Esophagus (tissue), 2 donors: Measurements from ENCODE around the gene PRR16. TPM values are rescaled to one million over a fixed set of nuclear protein-coding genes. Genes with fewer than 3 reads are reported as not detected.
"Not testable (repeated sequence)": the region's sequence is repeated elsewhere in the genome, so short reads cannot be mapped to it uniquely, and the experiment has no call there.

Experiments used
- H3K27ac ChIP-seq, 2 donors: one replicate each; pipeline ENCODE4 v1.5.1; 2013; ENCODE audit warnings: low read depth in 2 of 2, mild to moderate bottlenecking in 2 of 2, inconsistent platforms in 1 of 2, low read length in 1 of 2, moderate library complexity in 1 of 2
- H3K27me3 ChIP-seq, 2 donors: one replicate each; pipeline ENCODE4 v1.6.1; 2013; ENCODE audit warnings: low read length in 2 of 2, control low read depth in 1 of 2, mild to moderate bottlenecking in 1 of 2; ENCODE audit not compliant: insufficient read depth in 2 of 2, control insufficient read depth in 1 of 2
- H3K36me3 ChIP-seq, 2 donors: one replicate each; pipeline ENCODE4 v1.6.1; 2013; ENCODE audit warnings: low read length in 1 of 2; ENCODE audit not compliant: control insufficient read depth in 2 of 2, insufficient read depth in 2 of 2
- H3K4me1 ChIP-seq, 2 donors: one replicate each; pipeline ENCODE4 v1.6.1; 2013; ENCODE audit warnings: low read length in 1 of 2; ENCODE audit not compliant: control insufficient read depth in 2 of 2, insufficient read depth in 2 of 2
- H3K4me3 ChIP-seq, 2 donors: one replicate each; pipeline ENCODE4 v1.5.1; 2013; ENCODE audit warnings: low read length in 2 of 2, mild to moderate bottlenecking in 2 of 2, low read depth in 1 of 2, moderate library complexity in 1 of 2
- H3K9me3 ChIP-seq, 2 donors: one replicate each; pipeline ENCODE4 v1.6.1; 2013; ENCODE audit warnings: mild to moderate bottlenecking in 2 of 2, low read depth in 1 of 2, low read length in 1 of 2, moderate library complexity in 1 of 2; ENCODE audit not compliant: control insufficient read depth in 2 of 2, insufficient read depth in 1 of 2
- WGBS, 2 donors: extraction: QIAGEN DNeasy Blood & Tissue Kit; methylation state at CpG; one replicate each; pipeline ENCODE4 v1.1.7; 2013; 5-methylcytosine and 5-hydroxymethylcytosine counted together
- polyA plus RNA-seq, 2 donors: library from polyadenylated mRNA; stranded (reverse); fragments of 200-250 nt; gene quantifications; one replicate each; pipeline ENCODE4 v1.2.3, GENCODE V29; 2013
- donor health status: healthy with polysubstance abuse.
- donor health status: Bipolar disorder and iron deficiency.

The PRR16 gene
- polyA plus RNA-seq, 2 donors, result 0.35 to 0.38 TPM

DNA sequence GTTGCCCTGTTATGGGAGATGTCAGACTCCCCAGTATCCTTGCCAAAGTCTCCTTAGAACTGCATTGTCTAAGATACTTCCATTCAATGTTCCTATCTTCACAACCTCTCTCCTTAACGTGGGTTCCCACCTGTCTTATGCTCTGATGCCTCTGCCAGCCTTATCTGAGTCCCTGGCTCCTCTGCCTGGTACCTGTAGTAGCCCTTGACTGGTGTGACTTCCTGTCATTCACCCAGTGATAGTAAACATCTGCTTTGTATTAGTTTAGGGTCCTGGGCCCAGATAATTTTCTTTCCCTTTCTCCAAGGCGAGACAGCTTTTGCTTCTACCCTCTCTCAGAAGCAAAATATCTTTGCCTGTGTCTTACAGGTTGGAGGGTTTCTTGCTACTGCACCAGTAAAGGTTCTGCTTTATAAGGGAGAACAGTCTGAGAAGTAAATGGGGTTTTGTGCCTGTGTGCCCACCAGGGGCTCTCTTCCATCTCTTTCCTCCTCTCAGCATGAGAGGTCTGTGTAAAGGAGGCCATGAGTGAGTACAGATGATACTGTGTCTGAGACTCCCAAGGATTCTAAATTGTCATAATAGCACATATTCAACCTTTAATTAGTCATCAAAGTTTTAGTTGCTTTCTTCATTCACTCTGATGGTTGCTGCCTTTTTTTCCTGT, 220.8 kb downstream of the PRR16 start:
- no peak overlapping the region for H3K4me3 ChIP-seq
- 54 to 60% methylated on average over 2 of the region's 2 CpGs for WGBS, 2 donors
- H3K4me1 ChIP-seq, result no peaks in the 10 kb centered on the region
- H3K27me3 ChIP-seq, result no peaks in the 10 kb centered on the region
- no peaks in the 10 kb centered on the region for H3K9me3 ChIP-seq
- H3K27ac ChIP-seq, result no peak overlapping the region
- H3K36me3 ChIP-seq, result no peaks in the 10 kb centered on the region

DNA sequence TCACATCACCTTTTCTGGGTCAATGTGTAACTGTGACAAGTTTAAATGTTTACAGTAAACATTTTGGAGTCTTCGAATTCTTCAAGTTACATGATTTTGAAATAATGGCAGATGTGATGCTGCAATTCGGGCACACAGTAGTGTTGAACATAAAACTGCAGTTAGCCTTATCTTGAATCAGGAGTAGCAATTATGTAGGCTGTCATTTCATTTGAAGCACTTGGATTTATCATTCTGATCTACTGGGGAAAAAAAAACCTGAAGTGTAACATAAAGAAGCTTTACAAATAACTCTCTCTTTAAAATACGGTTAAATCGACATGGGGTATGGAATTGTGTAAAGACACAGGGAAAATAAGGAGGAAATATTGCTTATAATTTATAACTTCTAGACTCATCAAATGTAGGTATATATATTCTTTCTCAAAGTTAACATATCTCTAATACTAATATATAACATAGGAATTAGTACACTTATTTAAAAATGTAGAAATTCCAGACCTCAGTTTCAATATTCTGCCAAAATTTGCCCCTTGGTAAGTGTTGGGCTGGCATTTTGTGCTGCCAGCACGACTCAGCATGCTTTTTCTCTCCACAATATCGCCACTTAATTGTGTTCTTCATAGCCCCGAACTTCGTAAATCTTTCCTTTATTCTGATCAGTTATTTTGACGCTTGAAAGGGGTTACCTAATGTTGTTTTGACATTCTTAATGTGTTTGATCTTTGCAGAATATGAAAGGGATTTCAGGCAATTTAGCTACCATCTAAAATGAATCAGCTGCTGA, 226.7 kb downstream of the PRR16 start:
- H3K4me3 ChIP-seq, result no peak overlapping the region
- H3K27ac ChIP-seq, result no peak overlapping the region
- H3K9me3 ChIP-seq, result no peaks in the 10 kb centered on the region
- no peaks in the 10 kb centered on the region for H3K36me3 ChIP-seq
- WGBS, 2 donors, result 60 to 65% methylated on average over 9 of the region's 9 CpGs
- H3K4me1 ChIP-seq, result no peaks in the 10 kb centered on the region
- H3K27me3 ChIP-seq, result no peaks in the 10 kb centered on the region

DNA sequence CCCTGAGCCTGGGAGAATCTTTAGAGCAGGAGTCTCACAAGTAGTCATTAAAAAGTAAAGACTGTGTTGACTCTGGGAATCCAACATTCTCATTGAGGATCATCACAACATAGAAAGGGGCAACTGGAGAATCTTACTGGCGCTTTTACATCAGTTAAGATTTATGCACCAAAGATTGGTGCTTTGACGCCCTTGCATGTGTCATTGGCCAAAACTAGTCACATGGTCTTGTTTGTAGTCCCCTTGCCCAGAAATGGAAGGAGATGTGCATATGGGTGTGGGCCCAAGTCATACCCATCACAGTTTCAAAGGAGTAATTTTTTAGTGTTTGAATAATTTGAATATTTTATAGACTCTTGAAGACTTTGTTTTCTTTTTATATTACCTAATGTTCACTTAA, 228.2 kb downstream of the PRR16 start:
- H3K36me3 ChIP-seq, result no peaks in the 10 kb centered on the region
- no peaks in the 10 kb centered on the region for H3K4me1 ChIP-seq
- H3K27me3 ChIP-seq, result no peaks in the 10 kb centered on the region
- no peak overlapping the region for H3K27ac ChIP-seq
- WGBS, 2 donors, result 87 to 91% methylated on average over 2 of the region's 2 CpGs
- H3K9me3 ChIP-seq, result no peaks in the 10 kb centered on the region
- H3K4me3 ChIP-seq, result no peak overlapping the region

DNA sequence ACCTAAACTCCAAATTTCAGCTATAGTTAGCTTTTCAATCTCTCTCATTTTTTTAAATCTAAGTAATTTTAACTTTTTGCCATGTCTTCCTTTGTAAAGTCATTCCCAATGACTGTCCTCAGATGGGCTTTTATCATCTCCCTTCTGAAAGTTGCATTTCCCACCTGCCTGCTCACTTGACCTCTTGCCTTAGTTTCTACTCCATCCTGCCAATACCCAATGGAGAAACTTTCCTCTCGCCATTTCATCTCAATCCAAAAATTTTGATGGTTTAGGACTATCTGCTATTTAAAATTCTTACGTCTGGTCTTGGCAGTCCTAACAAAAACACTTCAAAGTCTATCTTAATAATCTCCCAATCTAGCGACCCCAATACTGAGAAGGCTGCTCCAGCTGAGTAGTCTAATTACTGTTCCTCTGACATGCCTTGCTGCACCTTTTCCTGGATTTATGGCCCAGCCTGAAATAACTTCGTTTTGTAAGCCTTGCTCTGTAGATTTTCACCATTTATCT, 231.3 kb downstream of the PRR16 start:
- Histone ChIP-seq H3K9me3 (no peaks in the 10 kb centered on the region), H3K4me1 (no peaks in the 10 kb centered on the region), H3K27ac (no peak overlapping the region), H3K36me3 (no peaks in the 10 kb centered on the region), H3K4me3 (no peak overlapping the region), H3K27me3 (no peaks in the 10 kb centered on the region)
- WGBS, 2 donors, result 67 to 74% methylated on average over 4 of the region's 4 CpGs

DNA sequence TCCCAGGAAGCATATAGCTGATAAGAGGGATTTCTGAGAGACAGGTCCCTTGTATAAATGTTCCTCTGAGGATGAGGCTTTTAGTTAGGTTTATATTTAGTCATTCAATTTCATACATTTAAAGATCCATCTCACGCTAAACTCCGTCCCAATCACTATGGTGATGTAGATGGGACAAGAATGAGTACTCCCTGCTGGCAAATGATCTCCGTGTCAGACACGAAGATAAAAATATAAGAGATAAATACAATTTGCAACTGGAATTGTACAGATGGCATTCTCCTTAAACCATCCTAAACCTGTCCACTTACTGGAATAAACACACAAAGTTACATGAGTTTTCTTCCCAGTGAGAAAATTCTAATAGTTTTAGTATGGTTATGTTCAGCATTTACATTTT, 233.0 kb downstream of the PRR16 start:
- Histone ChIP-seq H3K27ac (no peak overlapping the region), H3K36me3 (no peaks in the 10 kb centered on the region), H3K9me3 (no peaks in the 10 kb centered on the region), H3K4me1 (no peaks in the 10 kb centered on the region), H3K27me3 (no peaks in the 10 kb centered on the region), H3K4me3 (no peak overlapping the region)
- whole genome bisulfite sequencing, 2 donors, result 65 to 68% methylated on average over 4 of the region's 4 CpGs

DNA sequence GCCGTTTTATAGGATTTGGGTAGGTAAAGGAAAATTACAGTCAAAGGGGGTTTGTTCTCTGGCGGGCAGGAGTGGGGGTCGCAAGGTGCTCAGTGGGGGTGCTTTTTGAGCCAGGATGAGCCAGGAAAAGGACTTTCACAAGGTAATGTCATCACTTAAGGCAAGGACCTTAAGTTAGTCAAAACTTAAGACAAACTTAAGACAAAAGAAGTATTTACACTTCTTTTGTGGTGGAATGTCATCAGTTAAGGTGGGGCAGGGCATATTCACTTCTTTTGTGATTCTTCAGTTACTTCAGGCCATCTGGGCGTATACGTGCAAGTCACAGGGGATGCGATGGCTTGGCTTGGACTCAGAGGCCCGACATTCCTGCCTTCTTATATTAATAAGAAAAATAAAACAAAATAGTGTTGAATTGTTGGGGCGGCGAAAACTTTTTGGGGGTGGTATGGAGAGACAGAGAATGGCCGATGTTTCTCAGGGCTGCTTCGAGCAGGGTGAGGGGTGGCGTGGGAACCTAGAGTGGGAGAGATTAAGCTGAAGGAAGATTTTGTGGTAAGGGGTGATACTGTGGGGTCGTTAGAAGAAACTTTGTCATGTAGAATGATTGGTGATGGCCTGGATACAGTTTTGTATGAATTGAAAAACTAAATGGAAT, 233.7 kb downstream of the PRR16 start:
- not testable (repeated sequence) for H3K9me3 ChIP-seq, H3K4me1 ChIP-seq, H3K27me3 ChIP-seq, H3K36me3 ChIP-seq, H3K27ac ChIP-seq, H3K4me3 ChIP-seq
- 73 to 74% methylated on average over 10 of the region's 13 CpGs for WGBS, 2 donors

DNA sequence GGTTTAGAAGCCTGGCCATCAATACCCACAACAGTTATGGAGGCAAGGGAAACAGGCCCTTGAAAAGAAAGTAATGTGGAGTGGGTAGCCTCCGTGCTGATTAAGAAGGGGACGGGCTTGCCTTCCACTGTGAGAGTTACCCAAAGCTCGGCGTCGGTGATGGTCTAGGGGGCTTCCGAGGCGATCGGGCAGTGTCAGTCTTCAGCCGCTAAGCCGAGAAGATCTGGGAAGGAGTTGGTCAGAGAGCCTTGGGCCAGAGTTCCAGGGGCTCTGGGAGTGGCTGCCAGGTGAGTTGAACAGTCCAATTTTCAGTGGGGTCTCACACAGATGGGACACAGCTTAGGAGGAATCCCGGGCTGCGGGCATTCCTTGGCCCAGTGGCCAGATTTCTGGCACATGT, 236.6 kb downstream of the PRR16 start:
- H3K27me3 ChIP-seq, H3K9me3 ChIP-seq, H3K4me1 ChIP-seq, H3K36me3 ChIP-seq, H3K4me3 ChIP-seq, H3K27ac ChIP-seq: not testable (repeated sequence)
- 84 to 90% methylated on average over 12 of the region's 12 CpGs for WGBS, 2 donors

DNA sequence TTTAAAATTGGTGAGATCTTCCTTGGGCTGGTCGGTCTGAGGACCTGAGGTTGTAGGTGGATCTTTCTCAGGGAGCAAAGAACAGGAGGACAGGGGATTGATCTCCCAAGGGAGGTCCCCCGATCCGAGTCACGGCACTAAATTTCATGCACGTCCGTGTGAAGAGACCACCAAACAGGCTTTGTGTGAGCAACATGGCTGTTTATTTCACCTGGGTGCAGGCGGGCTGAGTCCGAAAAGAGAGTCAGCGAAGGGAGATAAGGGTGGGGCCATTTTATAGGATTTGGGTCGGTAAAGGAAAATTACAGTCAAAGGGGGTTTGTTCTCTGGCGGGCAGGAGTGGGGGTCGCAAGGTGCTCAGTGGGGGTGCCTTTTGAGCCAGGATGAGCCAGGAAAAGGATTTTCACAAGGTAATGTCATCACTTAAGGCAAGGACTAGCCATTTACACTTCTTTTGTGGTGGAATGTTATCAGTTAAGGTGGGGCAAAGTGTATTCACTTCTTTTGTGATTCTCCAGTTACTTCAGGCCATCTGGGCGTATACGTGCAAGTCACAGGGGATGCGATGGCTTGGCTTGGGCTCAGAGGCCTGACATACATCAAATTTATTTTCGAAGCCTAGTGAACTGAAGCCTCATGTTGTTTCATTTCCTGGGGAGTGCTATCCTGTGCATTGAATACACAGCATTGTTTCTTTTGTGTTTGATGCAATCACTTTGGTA, 238.9 kb downstream of the PRR16 start:
- H3K4me1 ChIP-seq, H3K4me3 ChIP-seq, H3K27ac ChIP-seq, H3K36me3 ChIP-seq, H3K27me3 ChIP-seq, H3K9me3 ChIP-seq: not testable (repeated sequence)
- 48 to 57% methylated on average over 15 to 16 of the region's 16 CpGs for WGBS, 2 donors

DNA sequence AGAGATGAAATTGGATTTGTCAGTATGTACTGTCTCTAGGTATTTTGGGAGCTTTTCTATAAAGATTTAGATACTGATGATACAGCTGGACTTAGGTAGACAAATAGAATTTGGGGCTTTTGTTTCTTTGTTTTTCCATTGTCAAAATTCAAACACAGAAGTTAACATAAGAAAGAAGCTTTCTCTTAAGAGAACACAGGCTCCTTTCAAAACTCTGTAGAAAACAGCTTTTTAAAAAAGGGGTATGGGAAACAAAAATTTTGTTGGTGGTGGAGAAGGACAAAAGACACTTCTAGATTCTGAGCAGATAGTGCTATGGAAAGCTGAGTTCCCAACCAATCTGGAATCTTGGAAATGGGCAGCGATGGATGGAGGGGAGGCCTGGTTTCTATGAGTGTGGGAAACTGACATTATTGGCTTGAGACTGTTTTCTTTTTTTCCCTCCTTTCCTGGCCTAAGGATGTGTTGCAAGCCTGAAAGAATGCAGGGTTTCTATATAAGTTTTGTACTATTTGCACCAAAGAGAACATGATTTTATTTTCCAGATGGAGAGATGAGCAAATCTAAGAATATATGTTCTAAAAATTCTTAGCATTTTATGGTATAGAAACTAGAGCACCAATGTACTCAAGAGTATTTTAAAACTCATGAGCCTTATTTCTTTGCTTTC, 240.0 kb downstream of the PRR16 start:
- H3K27me3 ChIP-seq, result no peaks in the 10 kb centered on the region
- 50 to 66% methylated on average over 1 of the region's 1 CpG for WGBS, 2 donors
- no peaks in the 10 kb centered on the region for H3K36me3 ChIP-seq
- no peak overlapping the region for H3K4me3 ChIP-seq
- H3K9me3 ChIP-seq, result no peaks in the 10 kb centered on the region
- H3K27ac ChIP-seq, result no peak overlapping the region
- no peaks in the 10 kb centered on the region for H3K4me1 ChIP-seq
